Neuron (in vitro differentiated cells): ENCODE data around the gene KRT77.

Experiments
- H2AFZ ChIP-seq: one replicate; pipeline ENCODE4 v1.6.1; 2013; ENCODE audit warnings: low read depth, mild to moderate bottlenecking, inconsistent platforms, low read length, moderate library complexity
- H3K27me3 ChIP-seq: one replicate; pipeline ENCODE4 v1.6.1; 2013; ENCODE audit warnings: low read length; ENCODE audit not compliant: insufficient read depth
- H3K36me3 ChIP-seq: one replicate; pipeline ENCODE4 v1.6.1; 2013; ENCODE audit warnings: low read length; ENCODE audit not compliant: insufficient read depth
- H3K4me1 ChIP-seq: one replicate; pipeline ENCODE4 v1.6.1; 2013; ENCODE audit warnings: low read length; ENCODE audit not compliant: insufficient read depth
- H3K4me3 ChIP-seq: 2 replicates; pipeline ENCODE4 v1.5.1; 2013; ENCODE audit warnings: mild to moderate bottlenecking, low read length, moderate library complexity
- H3K9me3 ChIP-seq: one replicate; pipeline ENCODE4 v1.6.1; 2013; ENCODE audit warnings: low read length

KRT77 gene

GRCh38 chr12:52735816-52736632 lies 32.7 kb upstream of the KRT77 start:
- no peaks in the 10 kb centered on the region for H3K27me3 ChIP-seq
- no peak overlapping the region for H3K4me3 ChIP-seq
- no peaks in the 10 kb centered on the region for H3K36me3 ChIP-seq
- H2AFZ ChIP-seq = no peak overlapping the region
- H3K4me1 ChIP-seq = no peaks in the 10 kb centered on the region
- no peaks in the 10 kb centered on the region for H3K9me3 ChIP-seq

GRCh38 chr12:52735106-52735505 lies 31.8 kb upstream of the KRT77 start:
- H3K9me3 ChIP-seq = no peaks in the 10 kb centered on the region
- H3K36me3 ChIP-seq = no peaks in the 10 kb centered on the region
- no peaks in the 10 kb centered on the region for H3K4me1 ChIP-seq
- no peaks in the 10 kb centered on the region for H3K27me3 ChIP-seq
- no peak overlapping the region for H3K4me3 ChIP-seq
- no peak overlapping the region for H2AFZ ChIP-seq

GRCh38 chr12:52730793-52731192 lies 27.5 kb upstream of the KRT77 start:
- H3K4me3 ChIP-seq = no peak overlapping the region
- no peaks in the 10 kb centered on the region for H3K36me3 ChIP-seq
- peaks cover 3% of the 10 kb centered on the region for H3K27me3 ChIP-seq
- H3K4me1 ChIP-seq = no peaks in the 10 kb centered on the region
- no peak overlapping the region for H2AFZ ChIP-seq
- H3K9me3 ChIP-seq = no peaks in the 10 kb centered on the region

GRCh38 chr12:52730383-52730782 lies 27.1 kb upstream of the KRT77 start:
- H3K9me3 ChIP-seq = no peaks in the 10 kb centered on the region
- H3K4me1 ChIP-seq = no peaks in the 10 kb centered on the region
- no peak overlapping the region for H2AFZ ChIP-seq
- H3K4me3 ChIP-seq = no peak overlapping the region
- H3K36me3 ChIP-seq = no peaks in the 10 kb centered on the region
- H3K27me3 ChIP-seq = peaks cover 5% of the 10 kb centered on the region

GRCh38 chr12:52729147-52729546 lies 25.8 kb upstream of the KRT77 start:
- H2AFZ ChIP-seq = no peak overlapping the region
- peaks cover 8% of the 10 kb centered on the region for H3K27me3 ChIP-seq
- no peaks in the 10 kb centered on the region for H3K4me1 ChIP-seq
- H3K9me3 ChIP-seq = no peaks in the 10 kb centered on the region
- H3K36me3 ChIP-seq = no peaks in the 10 kb centered on the region
- no peak overlapping the region for H3K4me3 ChIP-seq

- no peak overlapping the region for H3K4me3 ChIP-seq
- peaks cover 8% of the 10 kb centered on the region for H3K27me3 ChIP-seq
- H3K4me1 ChIP-seq = no peaks in the 10 kb centered on the region
- H3K9me3 ChIP-seq = no peaks in the 10 kb centered on the region
- H3K36me3 ChIP-seq = no peaks in the 10 kb centered on the region
- no peak overlapping the region for H2AFZ ChIP-seq
Observed at GRCh38 chr12:52728374-52728773, 25.1 kb upstream of the KRT77 start.

GRCh38 chr12:52727037-52727436 lies 23.7 kb upstream of the KRT77 start:
- no peak overlapping the region for H2AFZ ChIP-seq
- H3K4me3 ChIP-seq = no peak overlapping the region
- no peaks in the 10 kb centered on the region for H3K9me3 ChIP-seq
- peaks cover 8% of the 10 kb centered on the region for H3K27me3 ChIP-seq
- H3K4me1 ChIP-seq = no peaks in the 10 kb centered on the region
- no peaks in the 10 kb centered on the region for H3K36me3 ChIP-seq

GRCh38 chr12:52726451-52726850 lies 23.1 kb upstream of the KRT77 start:
- no peaks in the 10 kb centered on the region for H3K36me3 ChIP-seq
- no peaks in the 10 kb centered on the region for H3K4me1 ChIP-seq

GRCh38 chr12:52724384-52724783 lies 21.1 kb upstream of the KRT77 start:
- no peaks in the 10 kb centered on the region for H3K9me3 ChIP-seq
- H3K4me3 ChIP-seq = no peak overlapping the region
- no peak overlapping the region for H2AFZ ChIP-seq
- peaks cover 8% of the 10 kb centered on the region for H3K27me3 ChIP-seq
- no peaks in the 10 kb centered on the region for H3K4me1 ChIP-seq
- no peaks in the 10 kb centered on the region for H3K36me3 ChIP-seq

More at GRCh38 chr12:52726451-52726850, 23.1 kb upstream of the KRT77 start:
- H2AFZ ChIP-seq = no peak overlapping the region
- no peaks in the 10 kb centered on the region for H3K9me3 ChIP-seq
- no peak overlapping the region for H3K4me3 ChIP-seq
- peaks cover 8% of the 10 kb centered on the region for H3K27me3 ChIP-seq

GRCh38 chr12:52722680-52723079 lies 19.4 kb upstream of the KRT77 start:
- no peaks in the 10 kb centered on the region for H3K36me3 ChIP-seq
- H3K27me3 ChIP-seq = peaks cover 13% of the 10 kb centered on the region
- H3K4me1 ChIP-seq = no peaks in the 10 kb centered on the region
- no peak overlapping the region for H3K4me3 ChIP-seq
- H2AFZ ChIP-seq = no peak overlapping the region
- no peaks in the 10 kb centered on the region for H3K9me3 ChIP-seq

- no peaks in the 10 kb centered on the region for H3K4me1 ChIP-seq
- H3K36me3 ChIP-seq = no peaks in the 10 kb centered on the region
- H3K4me3 ChIP-seq = no peak overlapping the region
- H3K27me3 ChIP-seq = peaks cover 15% of the 10 kb centered on the region
- no peak overlapping the region for H2AFZ ChIP-seq
- H3K9me3 ChIP-seq = no peaks in the 10 kb centered on the region
Observed at GRCh38 chr12:52721838-52722470, 18.6 kb upstream of the KRT77 start.

- Histone ChIP-seq H3K9me3 (no peaks in the 10 kb centered on the region), H3K4me3 (no peak overlapping the region), H3K27me3 (peaks cover 24% of the 10 kb centered on the region), H3K36me3 (no peaks in the 10 kb centered on the region), H2AFZ (no peak overlapping the region), H3K4me1 (no peaks in the 10 kb centered on the region)
Observed at GRCh38 chr12:52720365-52720886, 17.1 kb upstream of the KRT77 start.

GRCh38 chr12:52716061-52716460 lies 12.7 kb upstream of the KRT77 start:
- Histone ChIP-seq H3K9me3 (no peaks in the 10 kb centered on the region), H3K4me1 (no peaks in the 10 kb centered on the region), H3K4me3 (no peak overlapping the region), H3K27me3 (peaks cover 45% of the 10 kb centered on the region), H2AFZ (no peak overlapping the region), H3K36me3 (no peaks in the 10 kb centered on the region)
